Right atrium auricular region (tissue), 2 donors: ENCODE results near the gene ID1. TPM values are rescaled to one million over a fixed set of nuclear protein-coding genes. Genes with fewer than 3 reads are reported as not detected.
"Not testable (repeated sequence)": the region's sequence is repeated elsewhere in the genome, so short reads cannot be mapped to it uniquely, and the experiment has no call there.

Source experiments
- DNase-seq: peaks from one replicate; pipeline ENCODE4 v3.0.0-alpha.2; 2019; ENCODE audit warnings: low spot score
- H3K27ac ChIP-seq, 2 donors: fragments of 200-600 bp; sonication (generic); 1 replicate in 1 of 2; 2 replicates in 1 of 2; pipeline ENCODE4 v1.5.1; 2016 to 2019
- H3K27me3 ChIP-seq, 2 donors: fragments of 200-600 bp; sonication (generic); one replicate each; pipeline versions ENCODE4 v1.5.1 to v1.6.0; 2017 to 2019
- H3K36me3 ChIP-seq: fragments of 200-600 bp; sonication (generic); one replicate; pipeline ENCODE4 v1.5.1; 2016
- H3K4me1 ChIP-seq, 2 donors: fragments of 200-600 bp; sonication (generic); one replicate each; pipeline versions ENCODE4 v1.5.1 to v1.6.0; 2017 to 2019
- H3K4me3 ChIP-seq, 2 donors: fragments of 200-600 bp; sonication (generic); 1 replicate in 1 of 2; 2 replicates in 1 of 2; pipeline ENCODE4 v1.5.1; 2017 to 2019; ENCODE audit warnings: mild to moderate bottlenecking in 1 of 2, moderate library complexity in 1 of 2
- H3K9me3 ChIP-seq, 2 donors: fragments of 200-600 bp; sonication (generic); one replicate each; pipeline ENCODE4 v1.5.1; 2019
- total RNA-seq, 2 donors: library from RNA; depleted of rRNA; stranded (reverse); fragments of >200 nt; gene quantifications; one replicate each; pipeline ENCODE4 v1.1.0, GENCODE V29; 2016
- TF ChIP-seq, protein P1 (sequence below), 2 donors: fragments of 200-600 bp; sonication (generic); IDR thresholded peaks; one replicate each; pipeline ENCODE4 v1.5.1; 2019; ENCODE audit warnings: antibody characterized with exemption in 2 of 2

ID1 gene
- total RNA-seq, 2 donors from 2014 or later: 450 to 815 TPM

DNA sequence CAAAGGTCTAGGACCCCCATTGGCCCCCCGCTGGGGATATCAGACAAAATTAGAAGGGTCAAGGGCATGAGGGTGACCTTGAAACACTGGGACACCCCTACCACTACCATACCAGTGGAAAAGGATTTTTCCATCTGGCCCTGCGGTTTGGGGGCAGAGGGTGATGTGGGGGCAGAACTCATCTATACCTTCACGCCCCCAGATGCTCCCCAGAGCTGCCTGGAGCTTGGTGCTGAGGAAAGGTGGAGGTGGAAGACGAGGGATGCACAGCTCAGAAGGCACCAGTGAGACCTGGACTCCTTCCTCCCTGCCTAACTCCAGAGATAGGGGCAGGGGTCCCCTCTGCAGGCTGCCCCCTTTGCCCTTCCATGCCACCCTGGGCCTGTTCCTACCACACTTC lies 33.7 kb downstream of the ID1 start:
- Histone ChIP-seq H3K27ac (peak overlapping the region; percentile 39 to 51), H3K36me3 (no peaks in the 10 kb centered on the region), H3K27me3 (peaks cover 0 to 6% of the 10 kb centered on the region in 2 donors), H3K9me3 (no peaks in the 10 kb centered on the region), H3K4me1 (peaks cover 0 to 7% of the 10 kb centered on the region in 2 donors), H3K4me3 (no peak overlapping the region)
- DNase-seq: no peak
- TF ChIP-seq, protein P1, sequence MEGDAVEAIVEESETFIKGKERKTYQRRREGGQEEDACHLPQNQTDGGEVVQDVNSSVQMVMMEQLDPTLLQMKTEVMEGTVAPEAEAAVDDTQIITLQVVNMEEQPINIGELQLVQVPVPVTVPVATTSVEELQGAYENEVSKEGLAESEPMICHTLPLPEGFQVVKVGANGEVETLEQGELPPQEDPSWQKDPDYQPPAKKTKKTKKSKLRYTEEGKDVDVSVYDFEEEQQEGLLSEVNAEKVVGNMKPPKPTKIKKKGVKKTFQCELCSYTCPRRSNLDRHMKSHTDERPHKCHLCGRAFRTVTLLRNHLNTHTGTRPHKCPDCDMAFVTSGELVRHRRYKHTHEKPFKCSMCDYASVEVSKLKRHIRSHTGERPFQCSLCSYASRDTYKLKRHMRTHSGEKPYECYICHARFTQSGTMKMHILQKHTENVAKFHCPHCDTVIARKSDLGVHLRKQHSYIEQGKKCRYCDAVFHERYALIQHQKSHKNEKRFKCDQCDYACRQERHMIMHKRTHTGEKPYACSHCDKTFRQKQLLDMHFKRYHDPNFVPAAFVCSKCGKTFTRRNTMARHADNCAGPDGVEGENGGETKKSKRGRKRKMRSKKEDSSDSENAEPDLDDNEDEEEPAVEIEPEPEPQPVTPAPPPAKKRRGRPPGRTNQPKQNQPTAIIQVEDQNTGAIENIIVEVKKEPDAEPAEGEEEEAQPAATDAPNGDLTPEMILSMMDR (IDR thresholded peaks at IDR 0.05): no peak

DNA sequence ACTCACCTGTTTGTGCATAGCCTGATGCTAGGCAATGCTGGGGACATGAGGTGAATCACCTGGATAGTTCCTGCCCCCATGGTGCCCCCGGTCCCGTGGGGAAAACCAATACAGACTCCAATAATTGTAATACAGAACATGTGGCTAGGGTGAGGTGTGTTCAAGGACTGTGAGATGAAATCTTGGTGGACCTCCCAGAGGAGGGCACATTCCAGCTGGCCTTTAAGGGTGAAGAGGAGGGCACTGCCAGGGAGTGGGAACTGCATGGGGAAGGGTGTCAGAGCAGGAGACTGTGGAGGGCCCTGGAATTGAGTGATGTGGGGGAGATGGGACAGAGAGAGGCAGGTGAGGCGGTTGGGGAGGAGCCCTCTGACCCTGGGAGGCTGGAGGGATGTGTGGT lies 35.2 kb downstream of the ID1 start:
- Histone ChIP-seq H3K9me3 (no peaks in the 10 kb centered on the region), H3K36me3 (no peaks in the 10 kb centered on the region), H3K4me3 (no peak overlapping the region), H3K27me3 (peaks cover 0 to 6% of the 10 kb centered on the region in 2 donors), H3K27ac (no peak overlapping the region), H3K4me1 (peaks cover 0 to 7% of the 10 kb centered on the region in 2 donors)
- DNase-seq: no peak
- TF ChIP-seq, protein P1 (IDR thresholded peaks at IDR 0.05): no peak

DNA sequence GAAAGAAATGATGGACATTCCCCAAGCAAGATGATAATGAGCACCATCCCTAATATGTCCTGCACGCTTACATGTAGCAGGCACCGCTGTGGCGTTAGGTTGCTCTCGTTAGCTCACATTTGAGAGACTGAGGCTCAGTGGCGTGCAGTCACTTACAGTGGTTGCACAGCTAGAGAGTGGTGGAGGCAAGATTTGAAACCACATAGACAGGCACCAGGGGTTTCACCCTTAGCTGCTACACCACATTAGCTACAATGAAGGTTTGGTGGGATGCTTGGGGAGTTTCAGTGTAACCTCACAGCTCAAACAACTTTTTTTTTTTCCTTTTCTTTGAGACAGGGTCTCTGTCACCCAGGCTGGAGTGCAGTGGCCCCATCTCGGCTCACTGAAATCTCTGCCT lies 36.3 kb downstream of the ID1 start:
- Histone ChIP-seq H3K27me3 (peaks cover 0 to 6% of the 10 kb centered on the region in 2 donors), H3K4me3 (no peak overlapping the region), H3K36me3 (no peaks in the 10 kb centered on the region), H3K9me3 (no peaks in the 10 kb centered on the region), H3K4me1 (peaks cover 0 to 7% of the 10 kb centered on the region in 2 donors), H3K27ac (no peak overlapping the region)
- no peak for DNase-seq
- TF ChIP-seq, protein P1 (IDR thresholded peaks at IDR 0.05): no peak

DNA sequence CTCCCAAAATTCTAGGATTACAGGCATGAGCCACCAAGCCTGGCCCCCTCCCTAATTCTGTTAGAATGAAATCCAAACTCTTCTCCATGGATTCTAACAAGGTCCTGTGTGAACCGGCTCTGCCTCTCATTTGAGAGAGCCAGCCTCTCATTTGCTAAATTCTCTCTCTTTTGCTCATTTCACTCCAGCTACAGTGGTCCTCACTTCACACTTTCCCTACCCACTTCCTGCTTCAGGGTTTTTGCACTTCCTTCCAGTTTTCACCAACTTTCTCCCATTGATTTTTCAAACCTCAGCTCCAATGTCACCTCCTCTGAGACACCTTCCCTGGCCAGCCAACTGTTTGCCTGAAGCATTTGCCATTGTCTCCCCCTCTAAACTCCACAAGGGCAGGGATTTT lies 37.7 kb downstream of the ID1 start:
- no peaks in the 10 kb centered on the region for H3K9me3 ChIP-seq
- no peak overlapping the region for H3K27ac ChIP-seq
- no peak overlapping the region for H3K4me3 ChIP-seq
- peaks cover 0 to 1% of the 10 kb centered on the region in 2 donors for H3K27me3 ChIP-seq
- TF ChIP-seq, protein P1 (IDR thresholded peaks at IDR 0.05): no peak
- H3K36me3 ChIP-seq: no peaks in the 10 kb centered on the region
- H3K4me1 ChIP-seq: peaks cover 0 to under 1% of the 10 kb centered on the region in 2 donors
- DNase-seq: no peak

DNA sequence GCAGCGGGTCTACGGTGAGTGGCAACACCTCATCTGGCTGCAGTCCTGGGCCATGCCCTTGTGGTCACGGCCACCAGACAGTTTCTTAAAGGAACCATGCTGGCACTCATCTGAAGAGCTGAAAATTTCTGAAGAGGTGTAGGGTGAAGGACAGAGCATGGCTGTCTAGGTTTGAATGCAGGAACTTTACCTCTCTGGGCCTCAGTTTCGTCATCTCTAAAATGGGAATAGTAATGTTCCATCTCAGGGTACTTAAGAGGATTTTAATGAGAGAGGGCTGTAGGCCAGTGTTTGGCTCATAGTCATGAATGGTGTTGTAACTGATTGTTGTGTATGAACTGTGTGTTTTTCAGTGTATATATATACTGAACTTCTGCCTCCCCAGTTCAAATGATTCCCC lies 38.4 kb downstream of the ID1 start:
- Histone ChIP-seq H3K4me3 (no peak overlapping the region), H3K4me1 (no peaks in the 10 kb centered on the region), H3K27me3 (no peaks in the 10 kb centered on the region), H3K36me3 (no peaks in the 10 kb centered on the region), H3K27ac (no peak overlapping the region), H3K9me3 (no peaks in the 10 kb centered on the region)
- TF ChIP-seq, protein P1 (IDR thresholded peaks at IDR 0.05): no peak
- DNase-seq: no peak

DNA sequence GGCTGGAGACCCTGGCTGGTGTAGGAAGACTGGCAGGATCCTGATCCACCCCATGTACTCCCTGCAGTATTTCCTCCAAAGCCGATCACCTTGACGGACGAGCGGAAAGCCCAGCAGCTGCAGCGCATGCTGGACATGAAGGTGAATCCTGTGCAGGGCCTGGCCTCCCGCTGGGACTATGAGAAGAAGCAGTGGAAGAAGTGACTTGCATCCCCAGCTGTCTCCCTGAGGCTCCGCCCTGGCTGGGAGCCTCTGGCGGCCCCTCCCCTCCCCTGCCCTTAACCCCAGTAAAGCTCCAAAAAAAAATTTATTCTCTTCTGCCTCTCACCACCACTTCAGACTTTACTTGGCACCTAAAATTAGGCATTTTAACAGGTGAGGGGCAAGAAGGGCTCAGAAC lies 39.6 kb downstream of the ID1 start:
- H3K4me3 ChIP-seq: no peak overlapping the region
- no peaks in the 10 kb centered on the region for H3K4me1 ChIP-seq
- H3K27ac ChIP-seq: no peak overlapping the region
- no peak for DNase-seq
- H3K9me3 ChIP-seq: no peaks in the 10 kb centered on the region
- no peaks in the 10 kb centered on the region for H3K36me3 ChIP-seq
- H3K27me3 ChIP-seq: no peaks in the 10 kb centered on the region
- TF ChIP-seq, protein P1 (IDR thresholded peaks at IDR 0.05): no peak

DNA sequence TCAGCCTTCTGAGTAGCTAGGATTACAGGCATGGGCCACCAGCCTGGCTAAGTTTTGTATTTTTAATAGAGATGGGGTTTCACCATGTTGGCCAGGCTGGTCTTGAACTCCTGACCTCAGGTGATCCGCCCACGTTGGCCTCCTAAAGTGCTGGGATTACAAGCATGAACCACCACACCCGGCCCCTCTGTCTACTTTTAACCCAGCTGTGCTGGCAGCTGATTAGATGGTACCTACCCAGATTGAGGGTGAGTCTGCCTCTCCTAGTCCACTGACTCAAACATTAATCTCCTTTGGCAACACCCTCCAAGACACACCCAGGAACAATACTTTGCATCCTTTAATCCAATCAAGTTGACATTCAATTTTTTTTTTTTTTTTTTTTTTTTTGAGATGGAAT lies 43.0 kb downstream of the ID1 start:
- not testable (repeated sequence) for H3K27ac ChIP-seq, H3K9me3 ChIP-seq, H3K4me1 ChIP-seq, H3K36me3 ChIP-seq, DNase-seq, H3K27me3 ChIP-seq, H3K4me3 ChIP-seq
